Activated T-helper 1 cell treated with anti-CD3 and anti-CD28 coated beads, Interleukin-12 subunit alpha, Interleukin-12 subunit beta, Interleukin-2, Interleukin-4 antibody, amounts not matched to agents 30 ng/mL and 10 ng/mL and 1 ng/mL, durations not matched to agents 14 hours and 24 hours and 36 hours (primary cell): ENCODE results near the gene CDK16. TPM values are rescaled to one million over a fixed set of nuclear protein-coding genes. Genes with fewer than 3 reads are reported as not detected.
A peak's percentile ranks its signal among the peaks of the same experiment; 100 is the strongest.

ENCODE experiments used
- DNase-seq: peaks from one replicate; pipeline ENCODE4 v3.0.0; 2021; ENCODE audit warnings: low spot score
- H3K27ac Mint-ChIP-seq: one replicate; pipeline ENCODE4 v1.8.0; 2021; ENCODE audit warnings: mild to moderate bottlenecking, mixed read lengths
- H3K27me3 Mint-ChIP-seq: one replicate; pipeline ENCODE4 v1.8.0; 2022; ENCODE audit warnings: mild to moderate bottlenecking, moderate library complexity, mixed read lengths; ENCODE audit not compliant: insufficient read depth
- H3K36me3 Mint-ChIP-seq: one replicate; pipeline ENCODE4 v1.8.0; 2021; ENCODE audit warnings: low read depth, mixed read lengths
- H3K4me1 Mint-ChIP-seq: one replicate; pipeline ENCODE4 v1.8.0; 2021; ENCODE audit warnings: low read depth, mixed read lengths
- H3K4me3 Mint-ChIP-seq: one replicate; pipeline ENCODE4 v1.8.0; 2021; ENCODE audit warnings: mild to moderate bottlenecking, moderate library complexity, mixed read lengths
- H3K9me3 Mint-ChIP-seq: one replicate; pipeline ENCODE4 v1.8.0; 2021; ENCODE audit warnings: mixed read lengths
- intact Hi-C: fragments of 100-400 bp; cut with micrococcal nuclease; formaldehyde crosslinking; loops from one replicate; pipeline ENCODE4 v1.15.1; 2024
- total RNA-seq: library from RNA; stranded (reverse); gene quantifications from 2 replicates; pipeline ENCODE4 v1.2.3, GENCODE V29; 2022

The CDK16 gene
- total RNA-seq, 1 donor from 2014 or later, result 56.4 TPM

DNA sequence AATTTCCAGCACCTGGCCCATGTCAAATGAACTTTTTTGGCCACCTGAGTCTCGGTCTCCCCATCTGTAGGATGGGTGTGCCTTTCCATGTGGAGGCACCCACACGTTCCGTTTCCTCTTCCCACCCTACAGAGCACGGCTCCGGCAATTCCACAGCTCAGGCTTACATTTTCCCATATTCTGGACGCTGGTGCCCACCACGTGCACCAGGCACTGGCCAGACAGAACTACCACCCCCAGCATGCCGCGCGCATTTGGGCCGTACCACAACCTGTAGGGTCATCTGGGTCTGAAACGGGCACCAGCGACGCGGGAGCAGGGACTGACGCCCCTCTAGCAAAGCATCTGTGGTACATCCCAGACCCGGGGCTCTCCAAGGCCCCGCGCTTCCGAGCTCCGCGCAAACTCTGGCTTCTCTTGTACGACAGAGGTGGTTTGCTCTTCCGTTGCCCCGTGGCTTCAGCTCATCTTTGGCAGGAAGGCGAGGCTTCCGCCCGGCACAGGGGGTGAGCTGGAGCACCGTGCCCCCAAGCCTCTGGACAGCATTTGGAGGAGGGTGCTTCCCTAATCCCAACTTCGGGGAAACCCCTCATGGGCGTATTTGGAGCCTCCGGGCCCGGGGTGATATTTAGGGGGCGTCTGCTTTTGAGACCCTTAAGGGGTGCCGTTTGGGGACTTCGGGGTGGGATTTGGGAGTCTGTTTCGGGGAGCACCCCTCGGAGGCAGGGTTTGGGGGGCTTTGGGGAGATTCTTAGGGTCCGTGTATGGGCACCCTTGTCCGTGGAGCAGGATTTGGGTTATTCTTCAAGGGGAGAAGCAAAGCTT lies 27.8 kb upstream of the CDK16 start:
- peaks cover 41% of the 10 kb centered on the region for H3K4me1 Mint-ChIP-seq
- intact Hi-C loops, result loop anchor here (1.0 to 10.0 kb wide), 5 partner anchors 45 to 834 kb away; partner anchors contain the start of genes RBM10, RP2 and ZNF81

DNA sequence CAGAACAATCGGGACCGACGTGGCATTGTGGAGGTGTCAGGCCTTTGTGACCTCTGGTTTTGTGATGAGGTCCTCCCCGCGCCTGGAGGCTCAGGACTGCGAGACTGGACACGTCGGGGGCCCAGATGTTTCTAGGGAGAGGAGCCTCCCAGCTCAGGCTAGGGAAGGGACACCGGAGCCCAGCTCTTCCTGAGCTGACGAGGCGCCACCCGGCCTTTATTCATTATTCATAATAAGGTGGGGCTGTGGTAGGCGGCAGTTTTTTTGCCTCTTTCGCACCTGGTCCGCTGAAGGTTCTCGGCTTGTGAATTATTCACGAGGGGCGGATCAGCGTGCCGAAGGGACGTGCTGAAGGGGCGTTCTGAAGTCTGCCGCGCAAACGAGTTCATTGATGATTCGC lies 27.1 kb upstream of the CDK16 start:
- peak overlapping the region; percentile 96 for H3K4me3 Mint-ChIP-seq
- H3K4me1 Mint-ChIP-seq, result peaks cover 48% of the 10 kb centered on the region
- peak overlapping the region; percentile 94 for H3K27ac Mint-ChIP-seq
- peak; percentile 9 for DNase-seq
- no peaks in the 10 kb centered on the region for H3K9me3 Mint-ChIP-seq
- intact Hi-C loops, result loop anchor here (5.0 to 10.0 kb wide), 4 partner anchors 64 to 833 kb away; partner anchors contain the start of genes RP2 and ZNF81
- H3K27me3 Mint-ChIP-seq, result no peaks in the 10 kb centered on the region
- peaks cover 22% of the 10 kb centered on the region for H3K36me3 Mint-ChIP-seq

More for the DNA sequence above, 27.8 kb upstream of the CDK16 start:
- H3K27me3 Mint-ChIP-seq, result no peaks in the 10 kb centered on the region
- DNase-seq, result peak; percentile 73
- H3K27ac Mint-ChIP-seq, result peak overlapping the region; percentile 94
- no peaks in the 10 kb centered on the region for H3K9me3 Mint-ChIP-seq
- H3K4me3 Mint-ChIP-seq, result peak overlapping the region; percentile 96
- peaks cover 18% of the 10 kb centered on the region for H3K36me3 Mint-ChIP-seq

DNA sequence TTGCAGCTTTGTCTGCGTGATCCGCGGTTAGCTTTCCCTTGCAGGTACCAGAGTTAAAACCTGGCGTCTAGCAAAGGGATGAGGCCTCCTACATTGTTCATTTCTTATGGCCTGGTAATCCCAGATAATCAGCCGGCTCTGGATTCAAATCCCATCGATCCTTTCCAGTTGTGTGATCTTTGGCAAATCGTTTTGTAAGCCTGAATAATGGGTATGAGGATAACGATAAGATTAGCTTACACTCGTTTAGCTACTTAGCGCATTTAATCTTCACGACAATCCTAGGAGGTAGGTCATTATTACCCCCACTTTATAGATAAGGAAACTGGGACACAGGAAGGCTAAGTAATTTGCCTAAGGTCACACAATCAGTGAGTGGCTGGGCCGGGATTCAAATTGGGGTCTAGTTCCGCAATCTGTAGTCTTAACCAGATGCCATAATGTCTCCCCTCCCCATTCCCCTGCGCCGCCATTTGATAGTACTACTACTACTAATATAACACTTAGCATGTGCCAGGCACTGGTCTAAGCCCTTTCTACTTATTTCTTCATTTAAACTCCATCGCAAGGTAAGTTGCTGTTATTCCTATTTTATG lies 26.6 kb upstream of the CDK16 start:
- H3K4me3 Mint-ChIP-seq, result peak overlapping the region; percentile 96

DNA sequence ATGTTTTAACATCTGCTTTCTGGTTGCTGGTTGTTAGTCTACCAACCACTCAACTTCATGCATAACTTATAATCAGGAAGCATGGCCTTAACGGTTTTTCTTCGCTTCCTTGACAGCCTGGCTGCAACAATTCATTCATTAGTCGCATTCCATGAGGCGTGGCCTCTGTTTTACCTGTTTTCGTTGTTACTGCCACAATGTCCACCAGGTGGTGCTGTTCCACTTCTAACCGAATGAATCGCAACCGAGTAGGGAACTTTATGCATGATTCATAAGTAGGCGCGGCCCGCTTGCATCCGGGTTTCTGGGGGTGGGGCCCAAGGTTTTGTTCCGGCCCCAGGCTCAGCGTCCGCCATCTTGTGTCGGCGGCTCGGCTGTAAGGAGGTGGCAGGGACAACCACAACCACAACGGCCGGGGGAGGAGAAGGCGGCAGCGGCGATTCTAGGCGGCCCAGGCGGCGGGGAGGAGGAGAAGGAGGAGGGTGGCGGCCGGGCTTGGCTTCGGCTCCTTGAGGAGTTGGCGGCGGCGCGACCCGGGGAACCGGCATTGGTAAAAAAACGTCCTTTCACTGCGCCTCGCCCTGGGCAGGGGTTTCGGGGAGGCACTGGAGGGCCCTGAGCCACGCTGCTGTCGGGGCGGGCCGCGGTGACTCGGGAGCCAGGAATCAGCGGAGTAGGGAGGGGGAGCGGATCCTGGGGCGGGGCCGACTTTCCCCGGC lies 24.8 kb upstream of the CDK16 start, which contains the start of gene UBA1:
Gene UBA1, plus strand, starts transcription at position 355 of the 719 bp plus-strand sequence. CDS start 4,974 bp downstream, outside the sequence.
- DNase-seq, result peak; percentile 87
- Mint-ChIP-seq H3K36me3 (peaks cover 26% of the 10 kb centered on the region), H3K27ac (peak within 1 kb of the TSS; percentile 98), H3K4me3 (peak within 1 kb of the TSS; percentile 96), H3K27me3 (no peaks in the 10 kb centered on the region), H3K9me3 (no peaks in the 10 kb centered on the region), H3K4me1 (peaks cover 59% of the 10 kb centered on the region)
- intact Hi-C loops, result loop anchor here (1.0 to 10.0 kb wide), 14 partner anchors 25 to 831 kb away; partner anchors contain the start of genes ARAF, CDK16, ELK1 and RP2

More for the DNA sequence above, 26.6 kb upstream of the CDK16 start:
- Mint-ChIP-seq H3K4me1 (peaks cover 53% of the 10 kb centered on the region), H3K36me3 (peaks cover 23% of the 10 kb centered on the region), H3K9me3 (no peaks in the 10 kb centered on the region), H3K27ac (no peak overlapping the region), H3K27me3 (no peaks in the 10 kb centered on the region)
- no peak for DNase-seq
- intact Hi-C loops, result loop anchor here (2.0 to 10.0 kb wide), 5 partner anchors 65 to 833 kb away; partner anchors contain the start of genes RP2, UXT and ZNF81

DNA sequence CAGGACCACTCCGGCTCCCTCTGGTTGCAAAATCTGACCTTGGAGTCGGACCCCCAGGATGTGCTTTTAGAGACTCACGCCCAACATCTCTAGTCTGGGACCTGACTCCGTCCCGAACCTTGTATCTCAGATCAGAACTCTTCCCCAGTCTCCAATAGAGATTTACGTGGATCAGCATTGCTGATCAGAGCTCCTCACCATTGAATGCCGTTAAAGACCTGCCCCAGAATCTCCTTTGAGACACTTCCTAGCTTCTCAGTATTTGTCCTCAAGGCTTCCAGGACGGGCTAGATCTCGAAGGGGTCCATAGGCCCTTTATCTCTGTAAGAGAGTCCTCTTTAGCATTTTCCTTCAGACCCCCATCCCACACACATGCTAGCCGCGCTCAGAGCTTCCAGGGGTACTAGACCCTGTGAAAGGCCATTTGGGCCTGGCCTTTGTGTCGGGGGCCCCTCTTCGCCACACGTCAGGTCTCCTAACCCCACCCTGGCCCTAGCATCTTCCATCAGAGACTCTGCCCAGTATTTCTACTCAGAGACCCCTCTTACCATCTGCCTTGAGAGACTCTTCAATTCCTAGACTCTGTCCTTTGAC lies 24.2 kb upstream of the CDK16 start:
- intact Hi-C loops, result loop anchor here (5.0 to 10.0 kb wide), 4 partner anchors 67 to 831 kb away; partner anchors contain the start of genes RP2 and ZNF81
- Mint-ChIP-seq H3K36me3 (peaks cover 32% of the 10 kb centered on the region), H3K9me3 (no peaks in the 10 kb centered on the region), H3K27ac (peak overlapping the region; percentile 98), H3K27me3 (no peaks in the 10 kb centered on the region), H3K4me1 (peaks cover 54% of the 10 kb centered on the region), H3K4me3 (peak overlapping the region; percentile 96)
- DNase-seq, result no peak

DNA sequence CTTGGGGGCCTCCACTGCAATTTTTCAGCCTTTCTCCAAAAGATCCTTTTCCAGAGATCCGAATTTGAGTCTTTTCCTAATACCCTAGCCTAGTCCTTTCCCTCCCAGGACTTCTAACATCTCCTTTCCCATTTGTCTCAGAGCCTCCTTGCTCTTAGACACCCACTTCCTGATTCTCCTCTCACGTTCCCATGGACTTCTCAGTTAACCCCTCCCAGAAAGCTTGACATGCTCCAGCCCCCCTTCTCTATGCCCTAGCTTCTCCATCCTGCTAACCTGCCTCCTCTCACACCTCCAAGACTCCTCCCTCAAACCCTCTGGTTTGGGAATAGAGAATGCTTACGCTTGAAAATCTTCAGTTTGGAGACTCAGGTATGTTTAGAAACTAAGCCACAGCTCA lies 22.4 kb upstream of the CDK16 start:
- H3K9me3 Mint-ChIP-seq, result no peaks in the 10 kb centered on the region
- peak overlapping the region; percentile 96 for H3K4me3 Mint-ChIP-seq
- H3K36me3 Mint-ChIP-seq, result peaks cover 38% of the 10 kb centered on the region
- H3K27ac Mint-ChIP-seq, result peak overlapping the region; percentile 85
- no peak for DNase-seq
- no peaks in the 10 kb centered on the region for H3K27me3 Mint-ChIP-seq
- intact Hi-C loops, result loop anchor here (10.0 kb wide), 2 partner anchors 639 to 829 kb away; partner anchors contain the start of gene ZNF81
- H3K4me1 Mint-ChIP-seq, result peaks cover 46% of the 10 kb centered on the region

DNA sequence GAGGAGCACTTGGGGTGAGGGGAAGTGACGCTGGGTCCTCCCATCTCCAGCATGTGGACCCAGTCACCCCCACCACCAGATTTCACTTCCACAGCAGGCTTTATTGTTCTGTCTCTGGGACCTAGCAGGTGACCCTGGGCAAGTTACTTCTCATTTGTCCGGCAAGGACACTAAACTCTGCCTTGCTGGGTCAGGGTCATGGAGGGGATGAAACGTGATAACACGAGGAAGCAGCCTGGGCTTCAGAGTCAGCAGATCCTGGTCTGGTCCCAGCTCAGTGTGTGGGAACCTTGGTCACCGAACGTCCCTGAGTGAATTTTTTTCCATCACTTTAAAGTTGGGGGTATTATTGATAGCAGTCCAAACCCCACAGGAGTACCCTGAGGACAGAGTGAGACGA lies 21.0 kb upstream of the CDK16 start:
- intact Hi-C loops, result loop anchor here (10.0 kb wide), 2 partner anchors 637 to 827 kb away; partner anchors contain the start of gene ZNF81
- H3K27me3 Mint-ChIP-seq, result no peaks in the 10 kb centered on the region
- H3K36me3 Mint-ChIP-seq, result peaks cover 47% of the 10 kb centered on the region
- H3K4me3 Mint-ChIP-seq, result peak overlapping the region; percentile 96
- H3K27ac Mint-ChIP-seq, result no peak overlapping the region
- no peaks in the 10 kb centered on the region for H3K9me3 Mint-ChIP-seq
- peaks cover 46% of the 10 kb centered on the region for H3K4me1 Mint-ChIP-seq
- no peak for DNase-seq

DNA sequence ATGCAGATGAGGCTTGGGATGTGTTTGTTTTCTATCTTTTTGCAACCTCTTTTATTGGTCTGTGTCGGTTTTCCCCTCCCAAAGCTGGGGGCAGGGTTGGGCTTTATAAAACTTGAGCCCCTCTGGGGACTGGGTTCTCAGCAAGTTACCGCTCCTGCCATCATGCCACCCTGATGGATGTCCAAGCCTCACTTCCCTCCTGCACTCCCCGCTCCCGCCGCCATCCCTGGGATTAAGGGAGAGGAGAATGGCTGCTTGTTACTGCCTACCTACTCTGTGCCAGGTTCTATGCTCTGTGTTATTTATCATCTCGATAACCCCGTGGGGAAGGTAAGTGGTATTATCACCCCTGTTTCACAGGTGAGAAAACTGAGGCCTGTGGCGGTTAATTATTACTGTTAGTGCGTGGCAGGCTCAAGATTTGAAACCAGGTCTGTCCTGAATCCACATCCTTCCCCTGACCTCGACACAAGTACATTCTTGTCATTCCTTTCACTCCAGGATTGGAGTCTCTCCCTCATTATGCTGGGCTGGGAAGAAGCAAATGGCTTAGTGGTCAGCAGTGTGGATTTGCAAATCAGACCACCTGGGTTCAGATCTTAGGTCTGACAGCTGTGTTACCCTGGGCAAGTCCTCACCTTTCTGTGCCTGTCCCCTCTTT lies 20.3 kb upstream of the CDK16 start:
- peak overlapping the region; percentile 52 for H3K27ac Mint-ChIP-seq
- H3K36me3 Mint-ChIP-seq, result peaks cover 47% of the 10 kb centered on the region
- intact Hi-C loops, result loop anchor here (10.0 kb wide), 2 partner anchors 637 to 827 kb away; partner anchors contain the start of gene ZNF81

DNA sequence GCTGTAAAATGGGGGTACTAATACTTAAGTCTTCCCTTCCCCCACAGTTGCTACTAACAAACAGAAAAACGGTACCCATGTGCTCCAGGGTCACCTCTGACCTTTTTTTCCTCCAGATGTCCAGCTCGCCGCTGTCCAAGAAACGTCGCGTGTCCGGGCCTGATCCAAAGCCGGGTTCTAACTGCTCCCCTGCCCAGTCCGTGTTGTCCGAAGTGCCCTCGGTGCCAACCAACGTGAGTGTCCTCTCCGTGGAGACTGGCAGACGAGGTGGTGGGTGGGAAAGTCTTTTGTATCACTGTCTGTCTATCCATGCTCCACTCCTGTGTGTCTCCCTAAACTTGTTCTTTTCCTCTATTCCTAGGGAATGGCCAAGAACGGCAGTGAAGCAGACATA lies 19.8 kb upstream of the CDK16 start:
- intact Hi-C loops, result loop anchor here (10.0 kb wide), 2 partner anchors 636 to 826 kb away; partner anchors contain the start of gene ZNF81
- peak overlapping the region; percentile 52 for H3K27ac Mint-ChIP-seq
- H3K36me3 Mint-ChIP-seq, result peaks cover 44% of the 10 kb centered on the region
- no peaks in the 10 kb centered on the region for H3K27me3 Mint-ChIP-seq
- no peak overlapping the region for H3K4me3 Mint-ChIP-seq
- H3K4me1 Mint-ChIP-seq, result peaks cover 36% of the 10 kb centered on the region
- H3K9me3 Mint-ChIP-seq, result no peaks in the 10 kb centered on the region
- no peak for DNase-seq

More for the DNA sequence above, 20.3 kb upstream of the CDK16 start:
- Mint-ChIP-seq H3K4me1 (peaks cover 40% of the 10 kb centered on the region), H3K4me3 (no peak overlapping the region), H3K27me3 (no peaks in the 10 kb centered on the region), H3K9me3 (no peaks in the 10 kb centered on the region)
- DNase-seq, result no peak

DNA sequence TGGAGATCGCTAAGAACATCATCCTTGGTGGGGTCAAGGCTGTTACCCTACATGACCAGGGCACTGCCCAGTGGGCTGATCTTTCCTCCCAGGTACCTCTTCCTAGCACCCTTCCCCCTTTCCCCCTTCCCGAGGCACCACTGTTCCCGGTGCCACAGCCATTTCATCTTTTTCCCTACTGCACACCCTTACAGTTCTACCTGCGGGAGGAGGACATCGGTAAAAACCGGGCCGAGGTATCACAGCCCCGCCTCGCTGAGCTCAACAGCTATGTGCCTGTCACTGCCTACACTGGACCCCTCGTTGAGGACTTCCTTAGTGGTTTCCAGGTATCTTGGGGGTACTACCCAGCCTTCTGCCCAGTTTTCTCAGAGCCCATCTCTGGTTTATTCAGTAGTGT lies 19.2 kb upstream of the CDK16 start:
- Mint-ChIP-seq H3K4me1 (peaks cover 36% of the 10 kb centered on the region), H3K36me3 (peaks cover 47% of the 10 kb centered on the region), H3K27me3 (no peaks in the 10 kb centered on the region), H3K9me3 (no peaks in the 10 kb centered on the region), H3K27ac (no peak overlapping the region), H3K4me3 (no peak overlapping the region)
- intact Hi-C loops, result loop anchor here (10.0 kb wide), 2 partner anchors 636 to 826 kb away; partner anchors contain the start of gene ZNF81
- DNase-seq, result no peak

DNA sequence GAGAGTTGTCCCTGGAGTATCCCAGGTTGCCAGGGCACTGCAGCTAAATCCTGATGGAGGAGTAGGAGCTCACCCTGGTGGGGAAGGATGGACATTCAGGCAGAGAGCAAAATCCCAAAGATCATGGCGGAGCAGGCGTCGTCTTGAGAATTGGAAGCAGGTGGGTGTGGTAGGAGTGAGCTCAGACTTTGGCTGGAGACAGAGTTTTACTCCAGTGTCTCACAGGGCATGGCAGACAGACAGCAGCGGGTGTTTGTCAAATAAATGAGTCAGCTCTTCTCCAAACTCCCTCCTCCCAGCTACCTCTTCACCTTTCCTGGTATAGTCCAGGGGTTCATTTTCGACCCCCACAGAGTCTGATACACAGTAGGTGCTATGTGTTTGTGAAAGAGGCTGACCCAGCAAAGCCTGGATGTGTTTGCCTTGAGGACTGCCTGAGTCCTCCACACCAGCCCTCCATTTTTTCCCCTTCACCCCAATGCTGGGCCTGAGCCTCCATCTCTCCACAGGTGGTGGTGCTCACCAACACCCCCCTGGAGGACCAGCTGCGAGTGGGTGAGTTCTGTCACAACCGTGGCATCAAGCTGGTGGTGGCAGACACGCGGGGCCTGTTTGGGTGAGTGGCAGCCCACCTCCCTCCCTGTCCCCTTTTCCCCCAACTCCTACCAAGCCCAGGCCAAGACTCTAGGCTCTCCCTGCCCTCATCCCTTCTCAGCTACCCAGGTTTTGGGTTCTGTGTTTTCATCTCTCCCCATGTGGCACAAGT lies 17.9 kb upstream of the CDK16 start:
- peaks cover 23% of the 10 kb centered on the region for H3K4me1 Mint-ChIP-seq

More for the DNA sequence above, 17.9 kb upstream of the CDK16 start:
- peaks cover 45% of the 10 kb centered on the region for H3K36me3 Mint-ChIP-seq
- H3K4me3 Mint-ChIP-seq, result no peak overlapping the region
- no peaks in the 10 kb centered on the region for H3K9me3 Mint-ChIP-seq
- H3K27me3 Mint-ChIP-seq, result no peaks in the 10 kb centered on the region
- DNase-seq, result no peak
- intact Hi-C loops, result no loop called here
- peak overlapping the region; percentile 48 for H3K27ac Mint-ChIP-seq
